AG04450 (cell line): ENCODE results near the gene ZCCHC10. TPM values are rescaled to one million over a fixed set of nuclear protein-coding genes. Genes with fewer than 3 reads are reported as not detected.

ENCODE experiments used
- CTCF ChIA-PET: fragments of 300-600, 350-600 bp; formaldehyde crosslinking; extraction: SDS; loops from one replicate; lab custom pipeline; 2022; ENCODE audit warnings: antibody characterized with exemption, inconsistent platforms; lab: Charles Lee
- POLR2A ChIA-PET: fragments of 350-600 bp; formaldehyde crosslinking; extraction: SDS; loops from one replicate; lab custom pipeline; 2021; ENCODE audit warnings: antibody characterized with exemption, inconsistent platforms; lab: Yijun Ruan, JAX
- DNase-seq: peaks from one replicate; pipeline ENCODE4 v3.0.0-alpha.2; 2011; ENCODE audit warnings: low read depth, low spot score
- H3K27ac ChIP-seq: one replicate; pipeline ENCODE4 v1.5.1; 2012; ENCODE audit warnings: low read depth, low read length, control low read depth
- H3K27me3 ChIP-seq: one replicate; pipeline ENCODE4 v1.6.0; 2012; ENCODE audit warnings: low read length; ENCODE audit not compliant: control insufficient read depth, insufficient read depth
- H3K4me3 ChIP-seq: 2 replicates; pipeline ENCODE4 v1.5.1; 2011; ENCODE audit warnings: mild to moderate bottlenecking, low read depth, low read length, control low read depth
- H3K9me3 ChIP-seq: 2 replicates; pipeline ENCODE4 v1.5.1; 2012; ENCODE audit warnings: low read length; ENCODE audit not compliant: control insufficient read depth, insufficient read depth
- polyA plus RNA-seq: library from polyadenylated mRNA; depleted of rRNA; stranded (reverse); fragments of >200 nt; gene quantifications from 2 replicates; pipeline ENCODE4 v1.2.3, GENCODE V29; 2011
- TF ChIP-seq, protein P1 (sequence below): IDR thresholded peaks from 2 replicates; pipeline ENCODE4 v1.5.1; 2011; ENCODE audit warnings: low read depth, low read length, control low read depth, inconsistent platforms

The ZCCHC10 gene
- polyA plus RNA-seq, 1 experiment, result 28.8 TPM

DNA sequence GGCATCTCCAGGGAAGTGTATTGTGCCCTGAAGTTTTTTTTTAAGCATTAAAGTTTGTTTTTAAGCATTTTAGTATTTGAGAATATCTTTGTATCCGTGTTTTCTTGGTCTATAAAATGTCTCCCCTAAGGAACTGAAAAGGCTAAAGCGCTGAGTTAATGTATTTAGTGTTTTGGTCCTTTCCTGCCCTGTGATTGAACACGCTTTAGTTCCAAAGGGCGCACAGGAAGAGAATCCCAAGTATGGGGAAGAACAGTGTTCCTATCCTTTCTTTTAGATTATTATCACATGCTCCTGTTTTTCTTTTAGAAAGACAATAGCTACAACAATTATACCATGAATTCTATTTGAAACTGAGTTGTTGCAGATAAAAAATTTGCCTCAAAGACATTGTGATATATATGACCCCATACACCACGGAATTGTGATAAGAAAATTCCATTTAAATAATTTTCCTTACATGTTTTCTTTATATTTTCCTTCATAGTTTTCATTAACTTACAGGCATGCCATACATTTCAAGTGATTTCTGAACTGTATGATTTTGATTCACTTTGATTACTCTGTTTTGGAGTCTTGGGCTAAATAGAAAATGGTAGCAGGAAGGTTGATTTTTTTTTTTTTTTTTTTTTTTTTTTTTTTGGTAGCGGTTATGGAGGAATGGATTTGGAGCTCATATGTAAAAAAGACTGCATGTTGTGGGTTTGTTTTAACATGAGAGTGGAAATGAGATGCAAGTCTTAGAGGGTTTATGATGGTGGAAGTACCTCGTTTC, 28.5 kb upstream of the ZCCHC10 start:
- ChIA-PET CTCF (no interaction called here), POLR2A (no interaction called here)
- H3K4me3 ChIP-seq, result no peak overlapping the region
- DNase-seq, result no peak
- TF ChIP-seq, protein P1, sequence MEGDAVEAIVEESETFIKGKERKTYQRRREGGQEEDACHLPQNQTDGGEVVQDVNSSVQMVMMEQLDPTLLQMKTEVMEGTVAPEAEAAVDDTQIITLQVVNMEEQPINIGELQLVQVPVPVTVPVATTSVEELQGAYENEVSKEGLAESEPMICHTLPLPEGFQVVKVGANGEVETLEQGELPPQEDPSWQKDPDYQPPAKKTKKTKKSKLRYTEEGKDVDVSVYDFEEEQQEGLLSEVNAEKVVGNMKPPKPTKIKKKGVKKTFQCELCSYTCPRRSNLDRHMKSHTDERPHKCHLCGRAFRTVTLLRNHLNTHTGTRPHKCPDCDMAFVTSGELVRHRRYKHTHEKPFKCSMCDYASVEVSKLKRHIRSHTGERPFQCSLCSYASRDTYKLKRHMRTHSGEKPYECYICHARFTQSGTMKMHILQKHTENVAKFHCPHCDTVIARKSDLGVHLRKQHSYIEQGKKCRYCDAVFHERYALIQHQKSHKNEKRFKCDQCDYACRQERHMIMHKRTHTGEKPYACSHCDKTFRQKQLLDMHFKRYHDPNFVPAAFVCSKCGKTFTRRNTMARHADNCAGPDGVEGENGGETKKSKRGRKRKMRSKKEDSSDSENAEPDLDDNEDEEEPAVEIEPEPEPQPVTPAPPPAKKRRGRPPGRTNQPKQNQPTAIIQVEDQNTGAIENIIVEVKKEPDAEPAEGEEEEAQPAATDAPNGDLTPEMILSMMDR, result no peak
- H3K27me3 ChIP-seq, result no peaks in the 10 kb centered on the region
- H3K9me3 ChIP-seq, result peaks cover 6% of the 10 kb centered on the region; the same call in 1 of the 2 replicates
- no peak overlapping the region for H3K27ac ChIP-seq

DNA sequence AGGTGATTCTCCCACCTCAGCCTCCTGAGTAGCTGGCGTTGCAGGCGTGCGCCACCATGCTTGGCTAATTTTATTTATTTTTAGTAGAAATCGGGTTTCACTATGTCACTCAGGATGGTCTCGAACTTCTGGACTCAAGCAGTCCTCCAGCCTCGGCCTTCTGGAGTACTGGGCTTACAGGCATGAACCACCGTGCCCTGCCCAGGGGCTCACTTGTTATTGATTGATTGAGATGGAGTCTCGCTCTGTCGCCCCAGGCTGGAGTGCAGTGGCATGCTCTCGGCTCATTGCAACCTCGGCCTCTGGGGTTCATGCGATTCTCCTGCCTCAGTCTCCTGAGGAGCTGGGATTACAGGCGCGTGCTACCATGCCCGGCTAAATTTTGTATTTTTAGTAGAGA, 27.1 kb upstream of the ZCCHC10 start:
- POLR2A ChIA-PET, result no interaction called here
- H3K9me3 ChIP-seq, result peaks cover 6% of the 10 kb centered on the region; the same call in 1 of the 2 replicates
- H3K27me3 ChIP-seq, result no peaks in the 10 kb centered on the region
- H3K27ac ChIP-seq, result no peak overlapping the region
- H3K4me3 ChIP-seq, result peak overlapping the region; percentile 96
- CTCF ChIA-PET, result interaction anchor here (0.6 kb wide), 2 partner anchors 215 to 949 kb away, joined by 3 to 9 read pairs; no protein-coding TSS in a partner anchor
- no peak for DNase-seq
- TF ChIP-seq, protein P1, result no peak

DNA sequence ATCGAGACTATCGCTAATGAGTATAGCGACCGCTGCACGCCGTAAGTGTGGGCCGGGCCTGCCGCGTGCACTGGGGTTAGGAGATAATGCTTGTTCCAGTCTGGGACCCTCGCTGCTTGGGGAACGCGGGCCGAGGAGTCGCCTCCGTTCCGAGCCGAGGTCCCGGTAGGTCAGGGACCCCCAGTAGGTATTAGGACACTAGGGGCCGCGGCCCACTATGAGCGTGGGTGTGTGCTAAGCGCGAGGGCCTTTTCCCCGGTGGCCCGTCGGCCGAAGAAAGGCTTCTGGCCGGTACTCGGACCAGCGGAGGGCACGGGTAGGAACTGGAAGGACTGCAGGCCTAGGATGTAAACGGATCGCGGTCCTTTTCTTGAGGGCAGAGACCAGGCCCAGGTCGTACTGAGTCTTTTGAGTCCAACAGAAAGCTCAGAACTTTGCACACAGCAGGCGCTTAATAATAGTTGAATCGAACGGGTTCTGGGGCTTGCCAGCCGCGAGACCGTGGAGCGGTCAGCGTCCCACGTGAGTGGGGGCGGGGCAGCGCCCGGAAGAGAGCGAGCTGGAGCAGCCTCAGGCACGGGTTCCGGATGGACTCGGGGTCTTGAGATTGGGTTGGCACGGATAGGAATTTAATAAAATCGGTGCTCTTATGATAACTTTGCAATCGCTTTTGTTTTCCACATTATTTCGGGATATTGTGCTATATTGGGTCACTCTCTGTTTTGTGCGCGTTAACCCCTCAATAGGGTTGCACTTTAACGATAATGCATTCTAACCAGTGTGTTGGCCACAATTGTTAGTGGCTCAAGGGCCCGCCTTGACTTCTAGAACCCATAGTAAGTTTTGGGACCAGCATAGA, 26.2 kb upstream of the ZCCHC10 start:
- Histone ChIP-seq H3K4me3 (peak overlapping the region; percentile 96), H3K27ac (peak overlapping the region; percentile 99), H3K27me3 (no peaks in the 10 kb centered on the region), H3K9me3 (peaks cover 7% of the 10 kb centered on the region)
- POLR2A ChIA-PET, result interaction anchor here (0.5 to 2.3 kb wide), 6 partner anchors 12 to 147 kb away, joined by 3 to 27 read pairs (median 5); partner anchors contain the start of genes AFF4 and ZCCHC10
- CTCF ChIA-PET, result interaction anchor here (1.1 kb wide), 1 partner anchor 27 kb away, joined by 3 read pairs; no protein-coding TSS in a partner anchor
- DNase-seq, result no peak
- TF ChIP-seq, protein P1, result no peak

DNA sequence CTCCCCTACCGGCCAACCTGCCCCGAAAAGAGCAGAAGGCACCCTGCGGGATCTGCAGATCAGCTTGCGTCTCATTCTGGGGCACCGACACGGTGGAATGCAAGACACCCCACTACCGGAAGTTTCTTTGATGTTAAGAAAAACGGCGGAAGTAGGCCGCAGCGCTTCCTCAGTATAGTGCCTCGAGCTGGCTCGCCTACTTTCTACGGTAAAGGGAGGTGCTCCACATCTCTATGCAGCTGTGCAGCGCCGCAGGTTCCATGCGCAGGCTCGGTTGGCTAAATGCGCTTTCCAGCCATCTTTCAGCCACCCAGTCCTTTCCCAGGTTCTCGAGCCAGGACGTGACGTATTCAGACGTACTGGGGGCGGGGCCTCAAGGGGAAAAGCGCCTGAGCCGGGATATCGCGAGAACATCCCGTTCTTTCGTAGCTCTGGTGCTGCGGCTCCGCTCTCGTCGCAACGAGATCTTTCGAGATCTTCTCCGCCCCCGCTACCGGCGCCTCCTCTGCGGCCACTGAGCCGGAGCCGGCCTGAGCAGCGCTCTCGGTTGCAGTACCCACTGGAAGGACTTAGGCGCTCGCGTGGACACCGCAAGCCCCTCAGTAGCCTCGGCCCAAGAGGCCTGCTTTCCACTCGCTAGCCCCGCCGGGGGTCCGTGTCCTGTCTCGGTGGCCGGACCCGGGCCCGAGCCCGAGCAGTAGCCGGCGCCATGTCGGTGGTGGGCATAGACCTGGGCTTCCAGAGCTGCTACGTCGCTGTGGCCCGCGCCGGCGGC, 25.4 kb upstream of the ZCCHC10 start, which contains the start of gene HSPA4:
HSPA4 (plus strand) TSS at position 472 of the 775 bp plus-strand sequence; CDS start at position 710, 238 bp downstream.
- ChIA-PET CTCF (interaction anchor here (0.6 to 1.1 kb wide), 2 partner anchors 27 to 102 kb away, joined by 3 to 4 read pairs; no protein-coding TSS in a partner anchor), POLR2A (interaction anchor here (0.6 to 2.3 kb wide), 6 partner anchors 12 to 89 kb away, joined by 3 to 27 read pairs (median 5); partner anchors contain the start of genes AFF4 and ZCCHC10)
- TF ChIP-seq, protein P1, result no peak
- H3K27me3 ChIP-seq, result no peaks in the 10 kb centered on the region
- DNase-seq, result peak; percentile 98
- H3K4me3 ChIP-seq, result peak within 1 kb of the TSS; percentile 96
- peaks cover 11% of the 10 kb centered on the region for H3K9me3 ChIP-seq
- H3K27ac ChIP-seq, result peak within 1 kb of the TSS; percentile 99
